ENCODE results near the gene PPA1. TPM values are rescaled to one million over a fixed set of nuclear protein-coding genes. Genes with fewer than 3 reads are reported as not detected.

The PPA1 gene
- polyA plus RNA-seq, 3 donors, result 98.4 to 117 (median 110) TPM

DNA sequence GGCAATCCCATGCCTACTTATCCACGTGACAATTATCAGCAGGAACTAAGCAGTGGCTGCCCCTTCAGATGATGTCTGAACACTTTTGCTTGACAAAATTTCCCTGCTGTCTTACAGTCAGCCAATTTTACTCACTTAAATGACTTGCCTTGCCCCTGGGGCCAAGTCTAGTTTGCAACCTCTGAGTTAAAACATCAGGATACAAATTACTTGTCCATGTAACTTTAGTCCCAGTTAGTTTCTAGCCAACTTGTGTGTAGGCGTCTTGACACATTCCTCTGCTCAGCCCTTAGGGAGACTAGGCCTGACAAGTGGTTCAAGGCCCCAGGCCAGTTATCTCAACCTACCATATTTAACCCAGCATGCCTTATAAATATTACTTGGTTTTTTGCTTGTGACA lies 75.1 kb downstream of the PPA1 start:
- DNase-seq (ENCODE audit: extremely low read depth in 1 of 11, low read depth in 9 of 11, low spot score in 4 of 11), result no peak

- no peak for DNase-seq (ENCODE audit: extremely low read depth in 1 of 11, low read depth in 9 of 11, low spot score in 4 of 11)
These were observed 77.9 kb downstream of the PPA1 start for GRCh38 chr10:70155255-70155838.

Other genes starting within 250 kb of the PPA1 start
- gene MACROH2A2, start 180.6 kb downstream of the PPA1 start, polyA plus RNA-seq (ENCODE audit: insufficient read length in 3 of 3), result 10 to 100 TPM; 82.4 to 95.7 (median 82.9) TPM
- gene AIFM2, start 100.6 kb downstream of the PPA1 start, polyA plus RNA-seq (ENCODE audit: insufficient read length in 3 of 3), result 1 to 10 TPM; 5.1 to 7.2 (median 5.1) TPM
- gene TYSND1, start 86.7 kb downstream of the PPA1 start, polyA plus RNA-seq (ENCODE audit: insufficient read length in 3 of 3), result 10 to 100 TPM; 10.7 to 15.2 (median 12.1) TPM
- 100 to 1,000 TPM; 109 to 115 (median 114) TPM for gene SAR1A, start 62.9 kb downstream of the PPA1 start, polyA plus RNA-seq (ENCODE audit: insufficient read length in 3 of 3)
- gene NPFFR1, start 50.6 kb upstream of the PPA1 start, polyA plus RNA-seq (ENCODE audit: insufficient read length in 3 of 3), result under 1 TPM; 0.14 to 0.27 (median 0.23) TPM
- gene LRRC20, start 149.2 kb upstream of the PPA1 start, polyA plus RNA-seq (ENCODE audit: insufficient read length in 3 of 3), result 10 to 100 TPM in 2 of 3 donors, 1 to 10 TPM in 1; 9.5 to 11.1 (median 10.9) TPM
- gene EIF4EBP2, start 170.7 kb upstream of the PPA1 start, polyA plus RNA-seq (ENCODE audit: insufficient read length in 3 of 3), result 10 to 100 TPM; 75.1 to 97.4 (median 81.0) TPM
- gene NODAL, start 208.3 kb upstream of the PPA1 start, polyA plus RNA-seq (ENCODE audit: insufficient read length in 3 of 3), result under 1 TPM; 0.14 to 0.45 (median 0.33) TPM
- gene PALD1, start 245.3 kb upstream of the PPA1 start, polyA plus RNA-seq (ENCODE audit: insufficient read length in 3 of 3), result 10 to 100 TPM; 10.1 to 12.8 (median 11.9) TPM